Measurements from ENCODE around the gene GLYATL1B. TPM values are rescaled to one million over a fixed set of nuclear protein-coding genes. Genes with fewer than 3 reads are reported as not detected.

Gene GLYATL1B
- total and polyA plus RNA-seq, 10 of the 15 experiments (the other 5 are each of a cell fraction or from before 2014, with no cell fraction given), result 0.10 to 1.7 (median 0.24) TPM; not detected in 4

DNA sequence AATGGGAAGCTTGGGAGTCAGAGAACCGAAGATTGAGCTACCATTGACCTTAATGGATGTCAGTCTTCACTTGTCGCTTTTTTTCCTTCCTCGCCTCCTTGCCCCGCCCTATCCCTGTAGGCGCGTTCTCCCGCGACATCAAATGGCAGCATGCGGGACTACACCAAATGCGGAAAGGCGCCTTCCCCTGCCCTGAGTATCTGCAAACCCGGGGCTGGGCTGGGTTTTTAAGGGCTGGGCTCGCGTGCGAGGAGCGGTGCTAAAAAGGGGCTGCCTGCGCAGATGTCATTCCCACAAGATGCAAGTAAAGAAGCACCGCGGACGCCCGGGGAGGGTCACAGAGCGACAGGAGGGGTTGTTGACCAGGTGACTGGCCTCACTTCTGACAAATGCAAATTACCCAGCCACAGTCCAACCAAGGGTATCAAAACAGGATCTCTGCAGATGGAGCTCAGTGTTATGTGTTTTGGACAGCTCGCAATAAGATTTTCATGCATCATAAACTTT lies 16.2 kb downstream of the GLYATL1B start (continued):
- TF ChIP-seq BRCA1 (IDR thresholded peaks at IDR 0.05; ENCODE audit: low read depth, low read length) (no peak), ETV6 (conservative IDR thresholded peaks at IDR 0.05 in 1 of 2, IDR thresholded peaks at IDR 0.05 in 1 of 2; ENCODE audit: borderline replicate concordance in 1 of 2, low read depth in 1 of 2) (no peak), EZH2 (IDR thresholded peaks at IDR 0.05; ENCODE audit: borderline replicate concordance, control insufficient read depth, low read depth, low read length) (no peak), HCFC1 (IDR thresholded peaks at IDR 0.05; ENCODE audit: low read length) (no peak)

DNA sequence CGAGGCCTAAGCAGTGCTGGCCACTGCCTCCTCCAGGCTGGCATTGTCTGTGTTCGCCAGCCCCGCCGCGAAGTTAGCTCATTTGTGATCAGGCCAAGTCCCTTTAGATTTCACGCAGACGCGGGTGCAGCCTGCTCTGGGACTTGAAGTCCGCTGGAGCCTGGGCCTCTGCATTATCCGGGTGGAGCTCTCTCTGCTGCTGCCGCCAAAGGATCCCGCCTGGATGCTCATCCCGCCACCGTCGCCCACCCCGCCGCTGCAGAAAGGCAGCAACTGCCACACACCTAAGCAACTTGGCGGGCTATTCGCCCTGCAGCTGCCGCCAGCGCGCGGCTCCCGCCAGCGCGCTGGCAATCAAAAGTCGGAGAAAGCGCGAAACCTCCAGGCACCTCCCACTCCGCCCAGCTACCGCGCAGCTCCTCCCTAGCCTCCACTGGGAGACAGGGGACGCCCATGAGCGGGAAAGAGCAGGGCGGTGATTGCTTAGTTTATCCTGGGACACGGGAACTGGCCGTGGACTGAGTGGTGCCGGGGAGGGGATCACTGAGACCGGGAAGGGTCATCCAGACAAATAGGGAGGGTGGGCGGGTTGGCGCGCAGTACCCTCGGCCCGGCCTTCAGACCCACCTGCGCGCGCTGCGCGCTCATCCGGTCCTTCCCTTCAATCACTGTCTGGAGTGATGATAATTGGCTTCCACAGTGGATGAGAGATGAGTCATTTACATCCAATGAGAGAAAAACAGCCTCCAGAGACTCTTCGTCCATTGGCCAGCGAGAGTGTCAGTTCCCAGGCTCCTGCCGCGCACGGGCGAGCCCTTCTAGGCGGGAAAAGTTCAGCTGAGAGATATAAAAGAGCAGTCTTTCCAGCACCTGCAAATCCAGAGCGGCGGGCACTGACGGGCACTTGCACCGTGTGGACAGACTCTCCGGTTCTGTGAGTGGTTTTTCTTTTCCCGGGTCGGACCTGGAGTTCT lies 20.5 kb downstream of the GLYATL1B start, which contains the start of gene FAM111B:
Gene FAM111B (plus strand): TSS at position 875 of the 974 bp plus-strand sequence. CDS start 2,389 bp downstream, outside the sequence.
- ChIA-PET POLR2A (interaction anchor here (0.7 to 4.2 kb wide), 6 partner anchors 9 to 104 kb away, joined by 3 to 20 read pairs (median 6); partner anchors contain the start of gene FAM111A), RAD21 (ENCODE audit: unreplicated experiment) (interaction anchor here (0.9 to 5.8 kb wide), 7 partner anchors 9 to 48 kb away, joined by 3 to 33 read pairs (median 4); partner anchors contain the start of gene FAM111A), CTCF (interaction anchor here (0.6 to 6.0 kb wide), 12 partner anchors 10 to 95 kb away, joined by 3 to 49 read pairs (median 12); partner anchors contain the start of genes DTX4 and FAM111A), SMC1A (ENCODE audit: uncharacterized antibody, unreplicated experiment) (interaction anchor here (0.9 to 5.9 kb wide), 16 partner anchors 9 to 54 kb away, joined by 3 to 32 read pairs (median 4); partner anchors contain the start of gene FAM111A)
- peak; percentile 41 for FAIRE-seq
- in situ Hi-C loops (cut with MboI), result loop anchor here (5.0 to 10.0 kb wide), 2 partner anchors 36 to 532 kb away; partner anchors contain the start of genes FAM111A, LPXN and ZFP91
- intact Hi-C loops (cut with micrococcal nuclease; ENCODE audit: unreplicated experiment), result loop anchor here (1.0 to 10.0 kb wide), 5 partner anchors 28 to 528 kb away; partner anchors contain the start of genes FAM111A and ZFP91
- peak; percentile 85 for ATAC-seq
- under 1% methylated on average over 62 of the region's 64 CpGs for WGBS (ENCODE audit: insufficient coverage, insufficient replicate concordance, low lambda C conversion rate, missing lambda C conversion rate)
- no TSS peak for BruUV-seq (replicated peaks)
- no peaks in the 10 kb centered on the region for H4K20me1 ChIP-seq (ENCODE audit: control insufficient read depth, insufficient read depth)
- peak within 1 kb of the TSS; percentile 92 for H3K4me2 ChIP-seq (ENCODE audit: control insufficient read depth, insufficient read depth)
- H3K27me3 ChIP-seq (replicated peaks in 1 of 2; ENCODE audit: control insufficient read depth in 2 of 2, insufficient read depth in 2 of 2, low read length in 1 of 2), result no peaks in the 10 kb centered on the region
- H3K79me2 ChIP-seq (ENCODE audit: control insufficient read depth, insufficient read depth, low read length), result peaks cover 41% of the 10 kb centered on the region
- peak within 1 kb of the TSS; percentile 89 for H3K27ac ChIP-seq (ENCODE audit: control insufficient read depth, insufficient read depth)
- peak within 1 kb of the TSS; percentile 79 for H3K4me3 ChIP-seq
- peaks cover 7% of the 10 kb centered on the region for H3K4me1 ChIP-seq (ENCODE audit: control insufficient read depth, insufficient read depth, low read length)
- peak within 1 kb of the TSS; percentile 90 for H3K9ac ChIP-seq (ENCODE audit: control insufficient read depth, insufficient read depth, low read length)
- no peaks in the 10 kb centered on the region for H3K9me3 ChIP-seq (replicated peaks; ENCODE audit: control insufficient read depth, insufficient read depth, low read length)
- H3K36me3 ChIP-seq (ENCODE audit: control insufficient read depth in 2 of 2, insufficient read depth in 2 of 2, low read length in 1 of 2), result no peaks in the 10 kb centered on the region
- peak; percentile 84 for DNase-seq (ENCODE audit: low read depth, low spot score)
- H2AFZ ChIP-seq (ENCODE audit: control insufficient read depth, low read depth, low read length), result peak within 1 kb of the TSS; percentile 67
- TF ChIP-seq KAT2A (conservative IDR thresholded peaks at IDR 0.05; ENCODE audit: control insufficient read depth, low read depth, low read length), result no peak
- no peak for TF ChIP-seq MYB (IDR thresholded peaks at IDR 0.05; ENCODE audit: borderline replicate concordance, low read depth, low read length)
- TF ChIP-seq BCL11A (IDR thresholded peaks at IDR 0.05; ENCODE audit: low read depth, low read length), result no peak
- TF ChIP-seq, protein P1, sequence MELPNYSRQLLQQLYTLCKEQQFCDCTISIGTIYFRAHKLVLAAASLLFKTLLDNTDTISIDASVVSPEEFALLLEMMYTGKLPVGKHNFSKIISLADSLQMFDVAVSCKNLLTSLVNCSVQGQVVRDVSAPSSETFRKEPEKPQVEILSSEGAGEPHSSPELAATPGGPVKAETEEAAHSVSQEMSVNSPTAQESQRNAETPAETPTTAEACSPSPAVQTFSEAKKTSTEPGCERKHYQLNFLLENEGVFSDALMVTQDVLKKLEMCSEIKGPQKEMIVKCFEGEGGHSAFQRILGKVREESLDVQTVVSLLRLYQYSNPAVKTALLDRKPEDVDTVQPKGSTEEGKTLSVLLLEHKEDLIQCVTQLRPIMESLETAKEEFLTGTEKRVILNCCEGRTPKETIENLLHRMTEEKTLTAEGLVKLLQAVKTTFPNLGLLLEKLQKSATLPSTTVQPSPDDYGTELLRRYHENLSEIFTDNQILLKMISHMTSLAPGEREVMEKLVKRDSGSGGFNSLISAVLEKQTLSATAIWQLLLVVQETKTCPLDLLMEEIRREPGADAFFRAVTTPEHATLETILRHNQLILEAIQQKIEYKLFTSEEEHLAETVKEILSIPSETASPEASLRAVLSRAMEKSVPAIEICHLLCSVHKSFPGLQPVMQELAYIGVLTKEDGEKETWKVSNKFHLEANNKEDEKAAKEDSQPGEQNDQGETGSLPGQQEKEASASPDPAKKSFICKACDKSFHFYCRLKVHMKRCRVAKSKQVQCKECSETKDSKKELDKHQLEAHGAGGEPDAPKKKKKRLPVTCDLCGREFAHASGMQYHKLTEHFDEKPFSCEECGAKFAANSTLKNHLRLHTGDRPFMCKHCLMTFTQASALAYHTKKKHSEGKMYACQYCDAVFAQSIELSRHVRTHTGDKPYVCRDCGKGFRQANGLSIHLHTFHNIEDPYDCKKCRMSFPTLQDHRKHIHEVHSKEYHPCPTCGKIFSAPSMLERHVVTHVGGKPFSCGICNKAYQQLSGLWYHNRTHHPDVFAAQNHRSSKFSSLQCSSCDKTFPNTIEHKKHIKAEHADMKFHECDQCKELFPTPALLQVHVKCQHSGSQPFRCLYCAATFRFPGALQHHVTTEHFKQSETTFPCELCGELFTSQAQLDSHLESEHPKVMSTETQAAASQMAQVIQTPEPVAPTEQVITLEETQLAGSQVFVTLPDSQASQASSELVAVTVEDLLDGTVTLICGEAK (IDR thresholded peaks at IDR 0.05; ENCODE audit: borderline replicate concordance), result no peak
- no peak for TF ChIP-seq RAD51 (IDR thresholded peaks at IDR 0.05)
- TF ChIP-seq, protein P2, sequence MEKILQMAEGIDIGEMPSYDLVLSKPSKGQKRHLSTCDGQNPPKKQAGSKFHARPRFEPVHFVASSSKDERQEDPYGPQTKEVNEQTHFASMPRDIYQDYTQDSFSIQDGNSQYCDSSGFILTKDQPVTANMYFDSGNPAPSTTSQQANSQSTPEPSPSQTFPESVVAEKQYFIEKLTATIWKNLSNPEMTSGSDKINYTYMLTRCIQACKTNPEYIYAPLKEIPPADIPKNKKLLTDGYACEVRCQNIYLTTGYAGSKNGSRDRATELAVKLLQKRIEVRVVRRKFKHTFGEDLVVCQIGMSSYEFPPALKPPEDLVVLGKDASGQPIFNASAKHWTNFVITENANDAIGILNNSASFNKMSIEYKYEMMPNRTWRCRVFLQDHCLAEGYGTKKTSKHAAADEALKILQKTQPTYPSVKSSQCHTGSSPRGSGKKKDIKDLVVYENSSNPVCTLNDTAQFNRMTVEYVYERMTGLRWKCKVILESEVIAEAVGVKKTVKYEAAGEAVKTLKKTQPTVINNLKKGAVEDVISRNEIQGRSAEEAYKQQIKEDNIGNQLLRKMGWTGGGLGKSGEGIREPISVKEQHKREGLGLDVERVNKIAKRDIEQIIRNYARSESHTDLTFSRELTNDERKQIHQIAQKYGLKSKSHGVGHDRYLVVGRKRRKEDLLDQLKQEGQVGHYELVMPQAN (conservative IDR thresholded peaks at IDR 0.05), result peak; percentile 68
- TF ChIP-seq EP300 (IDR thresholded peaks at IDR 0.05; ENCODE audit: borderline replicate concordance in 1 of 2, control insufficient read depth in 1 of 2, low read depth in 2 of 2, low read length in 2 of 2), result no peak
- no peak for TF ChIP-seq STAT1 (conservative IDR thresholded peaks at IDR 0.05)
- TF ChIP-seq SRF (IDR thresholded peaks at IDR 0.05; ENCODE audit: low read depth in 2 of 2, low read length in 2 of 2), result no peak

Data from GM12878 (cell line).